Activated CD4-positive, CD25-positive, alpha-beta regulatory T cell treated with anti-CD3 and anti-CD28 coated beads, Interleukin-2, amount 50 U/mL, for 16 hours (primary cell): Measurements from ENCODE around the gene ARID1A.
"Not testable (repeated sequence)": the region's sequence is repeated elsewhere in the genome, so short reads cannot be mapped to it uniquely, and the experiment has no call there.

Experiments
- DNase-seq: peaks from one replicate; pipeline ENCODE4 v3.0.0-alpha.2; 2020; ENCODE audit warnings: low read depth, low spot score

ARID1A gene

GRCh38 chr1:26787706-26788514, 92.1 kb downstream of the ARID1A start, which contains the start of gene PIGV:
Gene PIGV (plus strand): TSS chr1:26787950. CDS start chr1:26790816, 2,866 bp downstream.
- peak; percentile 81 for DNase-seq

DNA sequence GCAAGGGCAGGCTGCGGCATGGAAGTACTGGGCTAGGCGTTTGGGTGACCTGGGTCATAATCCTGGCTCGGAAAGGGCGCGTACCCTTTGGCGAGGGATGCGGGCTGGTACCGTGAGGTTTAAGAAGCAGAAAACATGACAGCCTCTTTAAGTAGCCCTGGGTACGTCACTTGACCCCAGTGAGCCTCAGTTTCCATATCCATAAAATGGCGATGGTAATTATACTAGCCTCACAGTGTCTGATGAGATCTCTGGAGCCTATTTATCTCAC, 92.6 kb downstream of the ARID1A start:
- no peak for DNase-seq

DNA sequence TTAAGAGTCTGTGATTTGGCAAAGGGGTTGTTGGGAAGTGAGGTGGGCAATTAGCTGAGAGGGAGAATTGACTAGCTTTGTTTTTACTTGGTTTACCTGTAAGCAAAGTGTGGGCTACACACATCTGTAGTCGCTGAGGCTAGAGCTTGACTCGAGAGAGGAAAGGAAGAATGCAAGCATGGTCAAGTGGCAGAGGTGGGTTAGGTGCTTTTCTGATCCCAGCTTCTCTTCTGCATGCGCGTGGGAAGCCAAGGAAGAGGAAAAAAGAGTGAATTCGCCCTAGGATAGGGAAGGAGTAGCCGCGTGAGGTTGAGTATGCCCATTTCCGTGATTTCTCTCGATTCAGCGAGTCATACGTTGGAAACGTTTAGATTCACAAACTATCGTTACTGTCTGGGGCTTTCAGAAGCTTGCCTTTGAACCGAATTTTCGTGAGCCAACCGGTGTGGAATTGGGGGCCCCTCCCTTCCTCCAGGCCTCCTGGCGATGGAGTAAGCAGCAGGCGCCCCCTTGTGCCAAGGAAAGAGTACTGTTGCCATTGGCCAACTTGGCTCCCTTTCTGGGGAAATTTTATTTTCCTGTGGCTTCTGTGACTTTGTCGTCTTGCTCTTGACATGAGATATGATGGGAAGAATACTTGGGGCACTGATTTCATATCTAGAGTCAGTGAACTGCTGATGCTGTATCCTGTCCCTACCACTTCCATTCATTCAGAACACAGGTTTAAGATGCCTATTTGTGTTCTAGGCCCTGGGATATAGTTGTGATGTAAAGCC, 93.2 kb downstream of the ARID1A start:
- peak; percentile 81 for DNase-seq

GRCh38 chr1:26789612-26789865, 93.7 kb downstream of the ARID1A start:
- DNase-seq: no peak

DNA sequence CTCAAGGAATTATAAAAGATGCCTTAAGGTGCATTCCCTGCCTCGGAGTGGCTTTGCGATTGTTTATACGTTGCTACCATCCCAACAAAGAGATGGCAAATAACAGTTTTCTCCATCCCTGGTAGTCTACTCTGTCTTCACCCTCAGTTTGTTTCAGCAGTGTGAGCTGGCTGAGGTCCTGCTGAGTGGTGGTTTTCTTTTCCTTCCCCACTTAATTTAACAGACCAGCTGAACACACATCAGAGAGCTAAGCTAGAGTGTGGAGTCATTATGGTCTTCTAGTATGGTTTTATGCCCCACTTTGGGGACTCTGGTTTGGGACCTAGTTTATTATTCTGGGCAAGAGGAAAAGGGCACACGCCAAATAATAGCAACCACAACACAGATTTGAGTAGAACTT, 94.1 kb downstream of the ARID1A start:
- DNase-seq: no peak

DNA sequence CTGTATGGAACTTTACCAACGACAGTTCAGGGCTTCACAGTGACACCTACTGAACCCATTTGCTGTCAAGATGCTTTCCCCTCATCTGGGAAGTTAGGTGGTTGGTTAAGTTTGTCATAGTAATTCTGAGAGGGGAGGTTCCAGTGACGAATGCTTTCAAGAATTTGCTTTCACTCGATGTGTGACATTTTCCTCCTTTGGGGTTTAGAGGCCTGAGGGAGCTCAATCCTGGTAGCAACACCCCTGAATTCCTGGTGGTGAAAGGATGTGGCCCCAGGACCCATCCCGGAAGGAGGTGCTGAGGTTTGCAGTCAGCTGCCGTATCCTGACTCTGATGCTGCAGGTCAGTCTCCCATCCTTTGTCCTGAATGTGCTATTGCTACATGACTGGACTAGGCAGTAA, 94.7 kb downstream of the ARID1A start:
- DNase-seq: no peak

- no peak for DNase-seq
Observed at GRCh38 chr1:26791148-26791547, 95.3 kb downstream of the ARID1A start.

GRCh38 chr1:26791626-26792025, 95.8 kb downstream of the ARID1A start:
- DNase-seq: no peak

- DNase-seq: no peak
Observed at GRCh38 chr1:26792924-26793323, 97.1 kb downstream of the ARID1A start.

DNA sequence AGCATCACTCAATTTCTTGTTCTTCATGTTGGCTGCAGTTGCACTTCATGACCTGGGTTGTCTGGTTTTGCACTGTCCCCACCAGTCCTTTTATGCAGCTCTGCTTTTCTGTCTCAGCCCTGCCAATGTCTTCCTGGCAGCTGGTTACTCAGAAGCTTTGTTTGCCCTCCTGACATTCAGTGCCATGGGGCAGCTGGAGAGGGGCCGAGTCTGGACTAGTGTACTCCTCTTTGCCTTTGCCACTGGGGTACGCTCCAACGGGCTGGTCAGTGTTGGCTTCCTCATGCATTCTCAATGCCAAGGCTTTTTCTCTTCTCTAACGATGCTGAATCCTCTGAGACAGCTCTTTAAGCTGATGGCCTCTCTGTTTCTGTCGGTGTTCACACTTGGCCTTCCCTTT, 98.6 kb downstream of the ARID1A start:
- DNase-seq: no peak

DNA sequence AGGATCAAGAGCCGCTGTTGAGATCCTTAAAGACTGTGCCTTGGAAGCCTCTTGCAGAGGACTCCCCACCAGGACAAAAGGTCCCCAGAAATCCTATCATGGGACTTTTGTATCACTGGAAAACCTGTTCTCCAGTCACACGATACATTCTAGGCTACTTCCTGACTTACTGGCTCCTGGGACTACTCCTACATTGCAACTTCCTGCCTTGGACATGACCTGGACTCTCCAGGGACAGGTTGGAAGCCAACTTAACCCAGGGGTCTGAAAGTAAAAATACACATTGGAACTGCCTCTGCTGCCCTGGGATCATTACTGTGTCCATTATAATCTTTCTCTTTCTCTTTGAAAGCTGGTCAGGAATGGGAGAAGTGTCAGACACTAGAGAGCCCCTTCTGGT, 101.8 kb downstream of the ARID1A start:
- DNase-seq: no peak

- DNase-seq: no peak
Observed at GRCh38 chr1:26799479-26800142, 103.8 kb downstream of the ARID1A start.

DNA sequence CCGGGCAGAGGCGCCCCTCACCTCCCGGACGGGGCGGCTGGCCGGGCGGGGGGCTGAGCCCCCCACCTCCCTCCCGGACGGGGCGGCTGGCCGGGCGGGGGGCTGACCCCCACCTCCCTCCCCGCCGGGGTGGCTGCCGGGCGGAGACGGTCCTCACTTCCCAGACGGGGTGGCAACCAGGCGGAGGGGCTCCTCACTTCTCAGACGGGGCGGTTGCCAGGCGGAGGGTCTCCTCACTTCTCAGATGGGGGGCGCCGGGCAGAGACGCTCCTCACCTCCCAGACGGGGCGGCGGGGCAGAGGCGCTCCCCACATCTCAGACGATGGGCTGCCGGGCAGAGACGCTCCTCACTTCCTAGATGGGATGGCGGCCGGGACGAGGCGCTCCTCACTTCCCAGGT, 108.1 kb downstream of the ARID1A start:
- not testable (repeated sequence) for DNase-seq

GRCh38 chr1:26810105-26810504, 114.3 kb downstream of the ARID1A start:
- peak; percentile 67 for DNase-seq

DNA sequence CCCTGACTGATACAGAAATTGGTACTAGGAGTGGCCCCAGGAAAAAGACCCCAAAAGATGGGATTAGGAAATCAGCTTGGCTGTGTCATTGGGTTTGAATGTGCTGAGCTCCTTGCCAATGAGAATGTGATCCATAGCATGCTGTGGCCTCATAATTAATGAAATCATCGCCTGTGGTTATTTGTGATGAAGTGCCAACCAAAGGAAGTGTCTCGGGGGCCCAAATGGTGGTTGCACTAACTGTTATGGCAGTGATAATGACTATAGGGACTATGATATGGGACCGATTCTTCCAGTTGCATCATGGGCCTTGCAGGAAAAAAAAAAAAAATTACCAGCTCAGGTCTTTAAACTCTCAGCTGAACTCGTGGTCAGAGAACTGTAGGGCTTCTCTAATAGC, 115.2 kb downstream of the ARID1A start:
- no peak for DNase-seq

DNA sequence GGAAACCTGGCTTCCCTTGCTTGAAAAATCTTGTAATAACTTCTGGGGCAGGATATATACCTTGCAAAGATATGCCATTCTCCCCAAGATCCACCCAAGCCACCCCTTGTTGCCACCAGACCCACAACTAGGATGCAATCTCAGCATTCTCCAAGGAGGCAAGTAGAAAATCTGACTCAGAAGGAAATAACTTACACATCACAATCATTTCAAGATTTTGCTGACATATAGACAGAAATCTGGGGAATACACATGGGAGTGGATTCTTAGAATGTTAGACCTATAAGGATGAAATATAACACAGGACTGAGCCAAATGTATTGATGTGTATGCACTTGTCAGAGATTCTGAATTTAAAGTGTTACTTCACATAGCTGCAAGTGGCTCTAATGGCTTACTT, 115.9 kb downstream of the ARID1A start:
- DNase-seq: no peak

DNA sequence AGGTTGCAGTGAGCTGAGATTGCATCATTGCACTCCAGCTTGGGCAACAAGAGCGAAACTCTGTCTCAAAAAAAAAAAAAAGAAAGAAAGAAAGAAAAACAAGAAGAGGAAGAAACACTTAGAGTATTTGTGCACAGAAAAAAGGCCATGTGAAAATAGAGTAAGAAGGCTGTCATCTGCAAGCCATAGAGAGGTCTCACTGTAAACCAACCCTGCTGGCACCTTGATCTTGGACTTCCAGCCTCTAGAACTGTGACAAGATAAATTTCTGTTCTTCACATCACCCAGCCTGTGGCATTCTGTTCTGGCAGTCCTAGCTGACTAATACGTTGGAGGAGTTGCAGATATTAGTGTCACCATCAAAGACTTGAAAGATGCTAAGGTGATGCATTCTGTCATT, 118.6 kb downstream of the ARID1A start:
- DNase-seq: no peak

- no peak for DNase-seq
Observed at GRCh38 chr1:26814893-26815292, 119.1 kb downstream of the ARID1A start.

DNA sequence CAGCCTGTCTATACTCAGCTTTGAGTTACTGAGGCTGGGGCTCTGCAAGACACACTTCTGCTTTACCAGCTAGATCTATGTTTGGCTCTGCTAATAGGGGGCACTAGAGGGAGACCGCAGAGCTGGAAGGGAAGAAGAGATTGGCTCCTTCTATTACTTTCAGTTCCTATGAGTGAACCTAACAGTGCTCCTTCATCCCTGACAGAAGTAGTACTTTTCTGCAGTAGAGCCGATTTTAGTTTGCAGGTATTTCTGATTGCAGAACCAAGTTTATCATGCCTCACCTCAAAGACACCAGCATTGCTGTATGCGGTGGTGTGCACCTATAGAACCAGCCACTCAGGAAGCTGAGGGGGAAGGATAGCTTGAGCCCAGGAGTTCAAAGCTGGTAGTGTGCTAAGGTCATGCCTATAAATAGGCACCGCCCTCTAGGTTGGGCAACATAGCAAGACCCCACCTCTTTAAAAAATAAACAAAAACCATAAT, 125.0 kb downstream of the ARID1A start:
- DNase-seq: no peak

- no peak for DNase-seq
Observed at GRCh38 chr1:26822737-26823395, 127.1 kb downstream of the ARID1A start.

DNA sequence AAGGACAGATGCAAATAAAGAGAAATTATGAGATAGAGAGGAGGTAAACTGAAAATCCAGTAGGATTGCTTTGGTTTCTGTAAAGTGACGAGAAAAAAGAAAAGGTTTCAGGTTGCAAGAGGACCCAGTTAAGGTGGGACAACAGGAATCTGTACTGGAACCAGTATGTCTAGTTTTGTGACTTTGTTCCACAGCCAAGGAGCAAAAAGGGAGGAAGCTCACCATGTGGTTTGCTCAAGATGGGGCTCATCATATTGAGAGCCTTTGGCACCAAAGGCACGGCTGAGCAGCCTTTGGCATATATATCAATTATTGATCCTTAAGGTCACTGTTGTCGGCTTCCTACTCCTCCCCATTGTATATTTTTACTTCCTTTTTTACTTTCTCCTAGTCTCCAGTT, 128.9 kb downstream of the ARID1A start:
- no peak for DNase-seq
